Neural progenitor cell (in vitro differentiated cells): ENCODE data around the gene BTBD18.

Experiments used
- CTCF ChIP-seq: fragments of 200-600 bp; sonication (generic); IDR thresholded peaks from 2 replicates; pipeline ENCODE4 v1.5.1; 2017; ENCODE audit warnings: antibody characterized with exemption, mild to moderate bottlenecking
- EZH2 ChIP-seq: fragments of 200-600 bp; sonication (generic); IDR thresholded peaks from 2 replicates; pipeline ENCODE4 v1.6.1; 2017; ENCODE audit warnings: antibody characterized with exemption, mild to moderate bottlenecking, moderate library complexity
- EZH2phosphoT487 ChIP-seq: fragments of 200-600 bp; sonication (generic); IDR thresholded peaks from 2 replicates; pipeline ENCODE4 v1.6.1; 2017; ENCODE audit warnings: antibody characterized with exemption

GRCh38 chr11:57703341-57703740 is 48.3 kb downstream of the BTBD18 start:
- no peak for TF ChIP-seq EZH2
- no peak for TF ChIP-seq CTCF
- TF ChIP-seq EZH2phosphoT487: no peak
